Skin epidermis (tissue), 12 donors: ENCODE results near the gene C1orf232.

ENCODE experiments used
- H3K27ac ChIP-seq, 21 experiments: fragments of 200-600 bp; sonication (generic) in 11 of 21; one replicate each; pipeline ENCODE4 v1.5.0; 2020; ENCODE audit warnings: mild to moderate bottlenecking in 3 of 21, inconsistent platforms in 2 of 21, moderate library complexity in 2 of 21
- H3K4me3 ChIP-seq, 7 experiments: fragments of 200-600 bp; sonication (generic) in 2 of 7; one replicate each; pipeline ENCODE4 v1.5.0; 2020; ENCODE audit warnings: inconsistent platforms in 2 of 7, mild to moderate bottlenecking in 2 of 7, moderate library complexity in 1 of 7

C1orf232 gene

DNA sequence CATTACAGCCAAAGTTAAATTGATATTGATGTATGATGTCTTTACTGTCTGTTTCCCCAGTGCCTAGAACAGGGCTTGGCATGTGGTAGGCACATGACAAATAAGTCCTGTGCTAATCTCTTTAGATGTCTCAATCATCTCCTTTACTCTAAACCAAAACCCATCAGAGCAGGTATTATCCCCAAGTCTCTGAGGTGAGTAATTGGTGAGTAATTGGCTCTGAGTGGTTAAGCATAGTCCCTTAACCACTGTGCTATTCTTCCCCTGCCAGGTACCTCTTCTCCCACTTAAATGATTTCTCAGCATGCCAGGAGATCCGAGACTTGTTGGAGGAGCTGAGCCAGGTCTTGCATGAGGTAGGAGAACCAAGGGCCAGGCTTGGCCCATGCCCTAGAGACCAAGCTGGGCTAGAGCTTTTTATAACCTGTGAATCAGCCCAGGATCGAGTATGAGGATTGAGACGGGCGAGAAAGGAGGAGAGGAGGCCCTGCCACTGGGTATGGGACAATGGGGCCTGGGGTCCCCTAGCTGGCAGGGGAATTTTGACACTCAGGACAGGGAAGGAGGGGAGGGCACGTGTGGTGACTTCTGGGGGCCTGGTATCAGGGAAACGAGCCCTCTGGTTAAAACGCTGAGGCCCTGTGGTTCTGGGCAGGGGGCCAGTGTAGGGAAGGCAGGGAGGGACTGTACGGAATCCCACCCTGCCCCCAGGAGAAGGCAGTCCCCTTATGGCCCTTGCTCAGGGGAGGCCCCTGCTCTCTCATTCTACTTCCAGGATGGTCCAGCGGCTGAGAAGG lies 13.0 kb upstream of the C1orf232 start:
- Histone ChIP-seq H3K4me3 (no peak overlapping the region), H3K27ac (no peak overlapping the region)

DNA sequence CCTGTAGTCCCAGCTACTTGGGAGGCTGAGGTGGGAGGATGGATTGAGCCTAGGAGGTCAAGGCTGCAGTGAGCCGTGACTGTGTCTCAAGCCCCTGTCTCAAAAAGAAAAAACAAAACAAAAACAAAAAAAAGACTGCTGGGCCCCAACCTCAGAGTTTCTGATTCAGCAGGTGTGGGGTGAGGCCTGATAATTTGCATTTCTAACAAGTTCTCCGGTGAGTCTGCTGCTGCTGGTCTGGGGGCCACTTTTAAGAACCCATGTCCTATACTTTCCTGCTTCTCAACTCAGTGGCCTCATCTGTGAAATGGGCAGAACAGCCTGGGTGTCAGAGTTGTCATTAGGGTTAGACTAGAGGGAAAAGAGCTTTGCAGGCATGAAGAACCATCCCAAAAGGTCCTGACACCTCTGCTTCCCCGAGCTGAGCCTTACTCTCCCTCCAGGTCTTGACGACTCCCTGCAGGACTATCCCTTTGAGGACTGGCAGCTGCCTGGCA lies 11.3 kb upstream of the C1orf232 start:
- no peak overlapping the region for H3K27ac ChIP-seq
- H3K4me3 ChIP-seq, result no peak overlapping the region

DNA sequence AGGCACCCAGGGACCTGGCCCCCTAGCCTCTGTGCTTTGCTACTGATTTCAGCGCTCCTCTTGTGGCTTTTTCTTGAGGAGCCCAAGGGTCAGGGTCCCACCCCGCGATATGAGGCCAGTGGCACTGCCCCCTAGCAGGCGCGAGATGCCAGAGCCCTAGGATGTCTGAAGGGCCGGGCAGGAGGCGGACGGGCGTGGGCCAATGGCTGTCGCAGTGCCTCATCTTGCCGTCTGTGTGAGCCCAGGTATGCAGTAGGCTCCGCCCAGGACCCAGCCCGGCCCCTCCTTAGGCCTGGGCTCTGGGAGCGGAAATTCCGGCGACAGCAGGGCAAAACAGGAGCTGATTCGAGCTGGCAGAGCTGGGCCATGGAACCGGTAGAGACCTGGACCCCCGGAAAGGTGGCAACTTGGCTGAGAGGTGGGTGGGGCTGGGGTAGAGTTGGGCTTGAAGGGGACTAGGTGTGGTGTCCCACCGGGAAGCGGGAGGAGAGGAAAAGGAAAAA lies 8.5 kb upstream of the C1orf232 start, which contains the start of gene CNKSR1:
Gene CNKSR1, plus strand, starts transcription at position 310 of the 503 bp plus-strand sequence. Its CDS starts 57 bp downstream, at position 367.
- Histone ChIP-seq H3K27ac (peak within 1 kb of the TSS in 16 of 21 experiments; percentile 22 to 78 (median 64)), H3K4me3 (peak within 1 kb of the TSS in 5 of 7 experiments; percentile 14 to 44 (median 26))

DNA sequence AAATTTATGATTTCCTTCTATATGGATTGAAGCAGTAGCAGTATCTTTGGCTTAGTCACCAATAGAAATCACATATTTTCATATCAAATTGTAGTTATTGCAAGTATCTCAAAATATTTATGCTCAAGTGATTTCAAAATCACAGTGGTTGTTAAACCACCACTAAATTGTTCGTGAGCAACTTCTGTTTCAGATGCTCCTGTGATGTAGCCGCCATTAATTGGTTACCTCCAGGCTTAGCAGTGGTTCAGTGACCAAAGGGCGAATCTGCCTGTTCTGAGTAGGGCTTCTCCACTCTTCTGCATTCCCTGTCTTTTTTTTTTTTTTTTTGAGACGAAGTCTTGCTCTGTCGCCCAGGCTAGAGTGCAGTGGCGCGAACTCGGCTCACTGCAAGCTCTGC lies 6.6 kb upstream of the C1orf232 start:
- Histone ChIP-seq H3K27ac (no peak overlapping the region), H3K4me3 (no peak overlapping the region)

DNA sequence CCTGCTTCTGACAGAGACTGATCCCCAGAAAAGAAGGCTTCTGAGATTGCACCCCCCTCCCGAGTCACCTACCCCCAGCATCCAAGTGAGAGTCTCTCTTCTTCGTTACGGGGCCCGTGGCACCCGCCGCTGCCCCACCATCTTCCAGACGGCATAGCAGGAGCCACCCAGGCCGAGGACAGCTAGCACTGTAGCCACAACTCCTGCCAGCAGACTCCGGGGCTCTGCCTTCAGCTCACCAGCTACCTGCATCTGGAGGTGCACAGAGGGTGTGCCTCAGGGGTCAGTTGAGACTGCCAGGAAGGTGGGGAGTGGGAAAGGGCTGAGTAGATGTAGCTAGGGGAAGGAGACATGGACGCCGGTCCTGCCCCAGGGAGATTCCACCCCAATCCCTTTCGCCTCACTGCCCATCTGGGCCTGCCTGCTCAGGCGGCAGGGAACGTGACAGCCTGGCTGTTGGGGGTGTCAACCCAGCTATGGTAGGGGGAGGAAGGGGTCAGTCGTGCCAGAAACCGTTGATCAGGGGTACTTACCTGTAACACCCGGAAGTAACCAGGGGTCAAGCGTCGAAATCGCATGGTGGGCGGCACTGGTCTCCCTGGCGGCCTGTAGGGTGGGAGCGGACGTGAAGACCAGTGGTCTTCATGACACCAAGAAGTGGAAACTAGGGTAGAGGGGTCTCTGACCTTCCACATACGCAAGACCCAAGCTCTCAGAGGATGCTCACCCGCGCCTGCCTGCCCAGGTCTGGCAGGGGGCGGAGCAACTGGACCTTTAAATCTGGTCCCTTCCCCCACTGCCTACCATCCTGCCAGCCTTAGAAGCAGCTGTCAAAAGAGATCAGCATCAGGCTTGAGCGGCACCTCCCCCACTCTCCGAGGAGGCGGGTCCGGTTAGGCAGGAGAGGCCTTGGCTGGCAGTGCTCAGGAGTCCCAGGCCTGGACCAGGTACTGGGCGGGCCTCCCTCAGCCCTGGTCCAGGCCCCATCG lies 2.6 kb upstream of the C1orf232 start, which contains the start of gene ZNF593OS:
Gene ZNF593OS, minus strand, starts transcription at position 749 of the 989 bp plus-strand sequence. Its CDS starts 171 bp downstream, at position 578.
- Histone ChIP-seq H3K27ac (peak within 1 kb of the TSS in 5 of 21 experiments; percentile 86 to 94 (median 93)), H3K4me3 (peak within 1 kb of the TSS in 4 of 7 experiments; percentile 79 to 92 (median 89))

DNA sequence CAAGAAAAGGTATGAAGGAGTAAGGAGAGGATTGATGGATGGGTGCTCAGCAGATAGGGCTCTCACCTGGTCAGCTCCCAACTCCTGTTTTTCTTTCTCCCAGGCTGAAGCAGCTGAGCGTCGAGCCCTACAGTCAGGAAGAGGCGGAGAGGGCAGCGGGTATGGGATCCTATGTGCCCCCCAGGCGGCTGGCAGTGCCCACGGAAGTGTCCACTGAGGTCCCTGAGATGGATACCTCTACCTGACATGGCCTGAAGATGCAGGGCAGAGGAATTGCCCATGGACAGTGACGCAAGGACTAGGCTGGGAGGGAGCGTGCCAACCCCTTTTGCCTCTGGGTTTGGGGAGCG lies 1.7 kb upstream of the C1orf232 start:
- H3K27ac ChIP-seq, result peak overlapping the region in 14 of 21 experiments; percentile 78 to 94 (median 89)

DNA sequence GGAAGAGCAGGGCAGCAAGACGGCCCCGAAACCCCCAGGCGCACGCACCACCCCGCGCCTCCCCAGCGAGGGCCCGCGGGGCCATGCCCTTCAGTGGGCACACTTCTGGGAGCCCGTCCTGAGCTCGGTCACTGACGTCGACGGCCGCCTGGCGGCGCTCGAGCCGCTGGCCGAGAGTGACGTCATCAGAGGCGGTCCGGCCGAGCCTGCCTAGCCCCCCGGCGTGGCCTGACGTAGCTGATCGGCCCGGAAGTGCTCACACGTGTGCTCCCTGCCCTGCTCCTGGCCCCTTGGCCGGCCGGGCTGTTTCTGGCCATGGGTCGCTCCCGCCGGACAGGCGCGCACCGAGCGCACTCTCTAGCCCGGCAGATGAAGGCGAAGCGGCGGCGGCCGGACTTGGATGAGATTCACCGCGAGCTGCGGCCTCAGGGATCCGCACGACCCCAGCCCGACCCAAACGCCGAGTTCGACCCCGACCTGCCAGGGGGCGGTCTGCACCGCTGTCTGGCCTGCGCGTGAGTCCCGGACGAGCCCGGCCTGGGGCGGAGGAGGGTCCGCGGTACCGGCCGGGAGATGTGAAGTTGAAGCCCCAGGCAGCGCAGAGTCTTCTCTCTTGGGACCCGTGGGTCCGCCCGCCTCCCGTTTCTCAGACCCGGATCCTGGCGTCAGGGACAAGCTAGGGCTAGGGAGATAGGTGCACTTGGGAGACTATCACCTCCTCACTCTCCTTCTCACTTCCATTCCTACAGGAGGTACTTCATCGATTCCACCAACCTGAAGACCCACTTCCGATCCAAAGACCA lies 1.1 kb upstream of the C1orf232 start, which contains the start of gene ZNF593:
Gene ZNF593, plus strand, starts transcription at position 240 of the 803 bp plus-strand sequence. Its CDS starts 76 bp downstream, at position 316.
- H3K4me3 ChIP-seq, result peak within 1 kb of the TSS; percentile 79 to 92 (median 87)
- peak within 1 kb of the TSS; percentile 50 to 94 (median 86) for H3K27ac ChIP-seq

More for the DNA sequence above, 1.7 kb upstream of the C1orf232 start:
- peak overlapping the region; percentile 79 to 92 (median 87) for H3K4me3 ChIP-seq

DNA sequence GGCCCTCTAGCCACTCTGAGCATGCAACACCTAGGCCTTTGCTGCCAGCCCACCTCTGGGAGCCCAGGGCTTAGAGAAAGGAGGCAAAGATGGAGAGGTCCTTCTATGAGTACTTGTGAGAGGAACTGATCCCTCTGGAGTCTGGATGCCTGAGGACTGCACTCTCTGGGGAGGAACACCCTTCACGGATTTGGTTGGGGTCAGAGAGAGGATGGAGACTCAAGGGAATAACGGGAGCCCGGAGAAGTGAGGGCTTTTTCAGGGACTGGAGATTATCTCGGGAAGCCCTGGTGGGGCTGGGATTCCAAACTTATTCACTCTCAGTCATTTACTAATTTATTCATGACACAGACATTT lies 413 bp upstream of the C1orf232 start:
- Histone ChIP-seq H3K4me3 (peak overlapping the region in 5 of 7 experiments; percentile 86 to 92 (median 91)), H3K27ac (peak overlapping the region in 8 of 21 experiments; percentile 86 to 93 (median 90))

DNA sequence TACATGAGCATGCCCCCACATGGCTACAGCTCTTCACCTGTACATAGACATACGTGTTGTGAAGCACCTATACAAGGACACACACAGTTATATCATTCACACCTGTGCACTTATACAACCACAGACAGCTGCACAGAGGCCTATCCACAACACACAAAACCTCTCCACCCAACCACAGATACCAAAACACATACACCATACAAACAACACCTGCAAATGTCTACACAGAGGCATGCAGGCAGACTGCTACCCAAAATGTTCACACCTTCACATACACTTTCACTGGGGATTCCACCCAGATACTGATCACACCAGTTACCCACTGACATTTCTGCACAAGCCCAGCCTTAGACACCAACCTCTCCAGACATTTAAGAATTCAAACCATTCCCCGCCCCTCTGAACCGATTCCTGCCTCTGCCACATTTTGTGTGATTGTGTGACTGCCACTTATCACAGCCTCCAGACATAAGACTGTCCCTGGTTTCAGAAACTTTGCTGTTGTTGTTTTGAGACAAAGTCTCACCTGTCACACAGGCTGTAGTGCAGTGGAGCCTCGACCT lies 2.0 kb downstream of the C1orf232 start:
- H3K27ac ChIP-seq, result no peak overlapping the region
- no peak overlapping the region for H3K4me3 ChIP-seq

DNA sequence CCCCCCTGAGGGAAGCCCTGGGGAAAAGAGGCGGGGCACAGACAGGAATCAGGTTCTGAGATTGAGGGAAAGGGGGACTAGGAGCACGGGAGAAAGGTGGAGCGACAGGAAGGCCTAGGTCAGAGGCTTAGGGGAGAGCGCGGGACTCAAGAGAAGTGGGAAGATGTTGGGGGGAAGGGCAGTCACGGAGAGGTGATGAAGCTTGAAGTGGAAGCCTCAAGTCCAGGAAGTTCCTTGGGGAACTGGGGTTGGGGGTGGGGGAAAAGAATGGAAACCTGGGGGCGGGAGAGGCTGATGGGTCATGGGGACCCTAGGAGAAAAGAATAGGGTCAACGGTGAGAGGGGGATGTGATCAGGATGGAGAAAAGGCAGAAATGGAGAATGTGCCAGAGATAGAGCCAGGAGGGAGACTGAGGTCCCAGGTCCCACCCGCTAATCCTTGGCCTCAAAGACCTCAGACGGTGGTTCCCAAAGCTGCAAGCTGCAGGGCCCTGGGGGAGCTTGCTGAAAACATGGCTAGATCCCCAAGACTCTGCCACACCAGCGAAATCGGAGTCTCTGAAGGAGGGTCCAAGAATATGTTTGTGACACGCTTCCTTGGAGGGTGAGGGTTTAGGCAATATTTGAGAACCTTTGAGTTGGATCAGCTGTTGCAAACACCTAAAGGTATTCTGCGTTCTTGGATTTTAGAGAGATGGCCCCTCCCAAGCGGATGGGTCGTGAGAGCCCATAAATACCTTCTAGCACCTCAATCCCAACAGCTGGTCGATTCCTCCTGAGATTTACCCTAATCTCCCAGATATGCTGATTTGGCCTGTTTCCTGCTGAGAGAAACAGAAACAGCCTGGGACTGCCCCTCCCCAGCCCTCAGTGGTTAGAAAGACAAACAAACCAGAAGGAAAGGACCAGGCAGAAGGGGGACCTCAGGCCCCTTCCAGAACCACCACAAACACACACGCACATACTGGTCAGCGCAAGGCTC lies 3.6 kb downstream of the C1orf232 start:
- peak overlapping the region in 1 of 7 experiments; percentile 44 for H3K4me3 ChIP-seq
- H3K27ac ChIP-seq, result peak overlapping the region in 3 of 21 experiments; percentile 27 to 51 (median 33)

DNA sequence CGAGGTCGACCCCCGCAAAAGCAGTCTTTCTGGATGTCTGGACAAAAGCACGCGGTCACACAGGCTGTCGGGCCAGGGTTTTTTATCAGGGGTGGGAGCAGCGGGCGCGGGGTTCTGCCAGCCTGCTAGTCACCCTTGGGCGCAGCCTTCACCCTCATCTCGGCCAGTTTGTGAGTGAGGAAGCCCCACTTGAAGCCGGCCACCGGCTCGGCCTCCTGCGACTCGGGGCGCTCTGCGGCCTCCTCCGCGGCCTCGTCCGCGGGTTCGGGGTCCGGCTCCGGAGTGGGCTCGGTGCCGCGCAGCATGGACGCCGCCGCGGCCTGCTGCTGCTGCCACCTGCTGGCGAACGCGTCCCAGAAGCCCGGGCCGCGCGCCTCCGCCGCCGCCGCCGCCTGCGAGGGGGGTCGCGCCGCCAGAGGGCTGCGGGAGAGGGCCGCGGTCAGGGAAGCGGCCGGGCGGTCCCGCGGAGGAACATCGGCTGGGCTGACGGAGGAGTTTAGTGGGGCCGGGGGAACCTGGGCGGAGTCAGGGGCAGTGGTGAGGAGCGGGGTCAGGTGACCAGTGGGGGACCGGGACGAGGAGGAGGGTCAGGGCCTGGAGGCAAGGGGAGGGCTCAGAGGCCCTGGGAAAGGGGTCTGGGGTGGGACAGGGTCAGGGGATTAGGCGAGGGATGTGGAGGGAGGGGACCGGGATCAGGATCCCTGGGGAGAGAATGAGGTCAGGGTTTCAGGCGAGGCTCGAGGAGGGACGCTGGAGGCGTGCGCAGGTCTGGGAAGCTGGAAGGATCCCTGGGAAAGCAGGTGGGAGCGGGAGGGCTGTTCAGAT lies 4.5 kb downstream of the C1orf232 start:
- peak overlapping the region in 4 of 21 experiments; percentile 17 to 51 (median 30) for H3K27ac ChIP-seq
- H3K4me3 ChIP-seq, result peak overlapping the region; percentile 1 to 44 (median 24)

DNA sequence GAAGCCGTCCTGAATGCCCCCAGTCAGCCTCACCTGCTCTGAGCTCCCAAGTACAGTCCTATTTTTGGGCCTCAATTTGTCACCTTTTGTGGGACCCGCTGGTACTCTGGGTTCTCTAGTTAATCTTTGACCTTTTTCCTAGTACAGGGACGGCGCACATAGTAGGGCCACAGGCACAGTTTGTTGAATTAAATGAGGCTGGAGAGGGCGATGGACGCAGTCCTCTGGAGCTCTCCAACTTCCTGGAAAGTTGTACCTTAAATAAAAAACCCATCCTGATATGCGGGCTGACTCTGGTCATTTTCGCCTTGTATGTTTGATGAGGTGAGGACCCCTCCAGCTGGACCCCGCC lies 5.1 kb downstream of the C1orf232 start:
- peak overlapping the region in 3 of 7 experiments; percentile 1 to 44 (median 33) for H3K4me3 ChIP-seq
- no peak overlapping the region for H3K27ac ChIP-seq

DNA sequence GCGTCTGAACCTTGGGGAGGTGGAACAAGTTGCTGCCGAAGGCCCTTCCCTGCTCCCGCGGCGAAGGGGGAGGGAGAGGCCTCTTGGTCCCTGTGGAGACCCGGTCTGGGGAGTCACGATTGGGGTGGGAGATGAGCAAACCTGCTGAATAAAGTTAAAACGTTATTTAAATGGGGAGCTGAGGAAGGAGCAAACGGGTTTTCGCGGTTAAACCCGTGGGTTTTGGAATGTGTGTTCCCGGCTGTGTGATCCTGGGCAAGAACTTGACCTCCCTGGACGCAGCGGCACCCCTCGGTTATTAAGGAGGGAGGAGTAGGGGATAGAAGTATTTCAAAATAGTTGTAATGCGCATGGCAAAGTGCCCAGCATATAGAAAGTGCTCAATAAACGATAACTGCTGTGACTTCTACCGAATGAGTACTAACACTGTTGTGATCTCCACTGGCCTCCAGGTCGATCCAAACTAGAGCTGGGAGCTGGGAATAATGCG lies 6.5 kb downstream of the C1orf232 start:
- Histone ChIP-seq H3K4me3 (peak overlapping the region; percentile 17 to 47 (median 30)), H3K27ac (no peak overlapping the region)

DNA sequence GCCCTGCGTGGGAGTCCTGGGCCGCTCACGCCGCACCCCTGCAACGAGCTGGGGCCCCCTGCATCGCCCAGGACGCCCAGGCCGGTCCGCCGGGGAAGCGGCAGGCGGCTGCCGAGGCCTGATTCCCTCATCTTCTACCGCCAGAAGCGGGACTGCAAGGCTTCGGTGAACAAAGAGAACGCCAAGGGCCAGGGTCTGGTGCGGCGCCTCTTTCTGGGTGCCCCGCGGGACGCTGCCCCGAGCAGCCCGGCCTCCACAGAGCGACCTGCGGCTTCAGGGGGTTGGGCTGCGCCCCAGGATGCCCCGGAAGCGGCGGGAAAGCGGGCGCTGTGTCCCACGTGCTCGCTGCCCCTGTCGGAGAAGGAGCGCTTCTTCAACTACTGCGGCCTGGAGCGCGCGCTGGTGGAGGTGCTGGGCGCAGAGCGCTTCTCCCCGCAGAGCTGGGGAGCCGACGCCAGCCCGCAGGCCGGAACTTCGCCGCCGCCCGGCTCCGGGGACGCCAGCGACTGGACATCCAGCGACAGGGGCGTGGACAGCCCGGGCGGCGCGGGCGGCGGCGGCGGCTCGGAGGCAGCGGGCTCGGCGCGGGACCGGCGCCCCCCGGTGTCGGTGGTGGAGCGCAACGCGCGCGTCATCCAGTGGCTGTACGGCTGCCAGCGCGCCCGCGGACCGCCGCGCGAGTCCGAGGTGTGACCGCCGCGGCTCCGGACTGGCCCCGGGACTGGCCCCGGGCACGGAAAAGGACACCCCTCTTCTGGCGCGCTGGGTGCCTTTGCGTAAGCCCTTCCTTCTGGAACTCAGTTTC lies 7.1 kb downstream of the C1orf232 start:
- peak overlapping the region in 9 of 21 experiments; percentile 1 to 51 (median 30) for H3K27ac ChIP-seq
- H3K4me3 ChIP-seq, result peak overlapping the region; percentile 17 to 47 (median 30)
